ENCODE data around the gene POFUT1. TPM values are rescaled to one million over a fixed set of nuclear protein-coding genes. Genes with fewer than 3 reads are reported as not detected.

The POFUT1 gene
- total and polyA plus RNA-seq, 11 donors = 12.0 to 48.5 (median 27.3) TPM

MicroRNAs within 50 kb of the gene (microRNA counts, 767-probe panel; counts per million panel counts)
- microRNA hsa-miR-1825 = 1,569 to 1,700 counts per million in 2 donors

Other genes starting within 250 kb of the POFUT1 start
- gene XKR7, start 239.7 kb upstream of the POFUT1 start, total RNA-seq = not detected
- not detected for gene XKR7, start 239.7 kb upstream of the POFUT1 start, polyA plus RNA-seq
- 10 to 100 TPM in 3 of 9 donors, 1 to 10 TPM in 6; 3.4 to 14.8 (median 8.7) TPM for gene CCM2L, start 197.4 kb upstream of the POFUT1 start, total RNA-seq
- 10 to 100 TPM; 11.4 to 12.5 TPM for gene CCM2L, start 197.4 kb upstream of the POFUT1 start, polyA plus RNA-seq
- gene HCK, start 155.6 kb upstream of the POFUT1 start, total RNA-seq = 10 to 100 TPM in 2 of 9 donors, 1 to 10 TPM in 7; 2.0 to 52.0 (median 4.5) TPM
- 1 to 10 TPM; 1.4 to 3.7 TPM for gene HCK, start 155.6 kb upstream of the POFUT1 start, polyA plus RNA-seq
- gene TM9SF4, start 98.2 kb upstream of the POFUT1 start, total RNA-seq = 10 to 100 TPM; 25.6 to 37.9 (median 30.0) TPM
- gene TM9SF4, start 98.2 kb upstream of the POFUT1 start, polyA plus RNA-seq = 10 to 100 TPM; 15.7 to 23.5 TPM
- 1 to 10 TPM; 4.4 to 9.9 (median 7.8) TPM for gene PLAGL2, start 137 bp upstream of the POFUT1 start, total RNA-seq
- gene PLAGL2, start 137 bp upstream of the POFUT1 start, polyA plus RNA-seq = 1 to 10 TPM; 4.0 to 4.2 TPM
- 10 to 100 TPM in 8 of 9 donors, 1 to 10 TPM in 1; 9.6 to 17.8 (median 11.4) TPM for gene KIF3B, start 69.8 kb downstream of the POFUT1 start, total RNA-seq
- 10 to 100 TPM in 1 of 2 donors, 1 to 10 TPM in 1; 3.2 to 25.4 TPM for gene KIF3B, start 69.8 kb downstream of the POFUT1 start, polyA plus RNA-seq
- gene ASXL1, start 150.5 kb downstream of the POFUT1 start, total RNA-seq = 10 to 100 TPM; 16.8 to 50.1 (median 27.1) TPM
- 10 to 100 TPM; 15.1 to 18.2 TPM for gene ASXL1, start 150.5 kb downstream of the POFUT1 start, polyA plus RNA-seq

Measured in heart left ventricle (tissue), 11 donors.